ENCODE data around the gene DRC3.
"Not testable (repeated sequence)": the region's sequence is repeated elsewhere in the genome, so short reads cannot be mapped to it uniquely, and the experiment has no call there.

Gene DRC3

GRCh38 chr17:17943281-17943984 lies 29.2 kb upstream of the DRC3 start:
- FAIRE-seq (no peak), DNase-seq (ENCODE audit: insufficient read length) (no peak)
- TF ChIP-seq POLR2A (IDR thresholded peaks at IDR 0.05; ENCODE audit: low read depth, low read length) (no peak), POLR2AphosphoS5 (IDR thresholded peaks at IDR 0.05; ENCODE audit: low read depth, low read length) (no peak), TAF1 (IDR thresholded peaks at IDR 0.05; ENCODE audit: borderline replicate concordance, low read depth, low read length) (no peak)

DNA sequence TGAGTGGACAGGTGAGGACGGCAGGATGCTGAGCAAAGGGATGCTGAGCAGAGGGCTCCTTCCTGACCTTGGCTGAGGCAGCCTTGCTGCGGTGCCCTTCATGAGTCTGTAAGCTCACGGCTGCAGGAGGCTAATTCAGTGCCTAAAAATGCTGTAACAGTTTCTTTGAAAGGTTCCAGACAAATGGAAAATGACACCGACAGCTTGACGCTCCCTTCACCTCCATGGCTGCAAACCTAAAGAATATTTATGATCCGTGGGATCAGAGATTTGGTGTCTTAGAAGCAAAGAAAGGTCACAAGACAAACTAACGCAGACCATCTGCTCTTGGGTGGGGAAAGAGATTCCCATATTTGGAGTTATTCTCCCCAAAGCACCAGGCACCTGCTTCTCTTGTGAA lies 28.4 kb upstream of the DRC3 start:
- no peak for DNase-seq (ENCODE audit: insufficient read length)
- FAIRE-seq = no peak
- TF ChIP-seq POLR2AphosphoS5 (IDR thresholded peaks at IDR 0.05; ENCODE audit: low read depth, low read length) (no peak), TAF1 (IDR thresholded peaks at IDR 0.05; ENCODE audit: borderline replicate concordance, low read depth, low read length) (no peak), POLR2A (IDR thresholded peaks at IDR 0.05; ENCODE audit: low read depth, low read length) (no peak)

GRCh38 chr17:17944743-17945142 lies 27.9 kb upstream of the DRC3 start:
- TF ChIP-seq POLR2AphosphoS5 (IDR thresholded peaks at IDR 0.05; ENCODE audit: low read depth, low read length) = no peak
- no peak for TF ChIP-seq POLR2A (IDR thresholded peaks at IDR 0.05; ENCODE audit: low read depth, low read length)
- TF ChIP-seq TAF1 (IDR thresholded peaks at IDR 0.05; ENCODE audit: borderline replicate concordance, low read depth, low read length) = no peak
- DNase-seq (ENCODE audit: insufficient read length) (no peak), FAIRE-seq (no peak)

DNA sequence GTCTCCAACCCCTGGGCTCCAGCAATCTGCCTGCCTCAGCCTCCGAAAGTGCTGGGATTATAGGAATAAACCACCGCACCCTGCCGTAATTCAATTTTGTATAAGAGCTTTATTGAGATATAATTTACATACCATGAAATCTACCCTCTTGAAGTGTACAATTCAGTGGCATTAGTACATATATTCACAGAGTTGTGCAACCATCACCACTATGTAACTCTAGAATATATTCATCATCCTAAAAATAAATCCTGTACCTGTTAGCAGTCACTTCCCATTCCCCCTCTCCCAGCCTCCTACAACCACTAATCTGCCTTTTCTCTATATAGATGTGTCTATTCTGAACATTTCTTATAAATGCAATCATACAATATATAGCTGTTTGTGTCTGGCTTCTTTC lies 26.6 kb upstream of the DRC3 start:
- FAIRE-seq (no peak), DNase-seq (ENCODE audit: insufficient read length) (no peak)
- TF ChIP-seq POLR2AphosphoS5 (IDR thresholded peaks at IDR 0.05; ENCODE audit: low read depth, low read length) (no peak), TAF1 (IDR thresholded peaks at IDR 0.05; ENCODE audit: borderline replicate concordance, low read depth, low read length) (no peak), POLR2A (IDR thresholded peaks at IDR 0.05; ENCODE audit: low read depth, low read length) (no peak)

DNA sequence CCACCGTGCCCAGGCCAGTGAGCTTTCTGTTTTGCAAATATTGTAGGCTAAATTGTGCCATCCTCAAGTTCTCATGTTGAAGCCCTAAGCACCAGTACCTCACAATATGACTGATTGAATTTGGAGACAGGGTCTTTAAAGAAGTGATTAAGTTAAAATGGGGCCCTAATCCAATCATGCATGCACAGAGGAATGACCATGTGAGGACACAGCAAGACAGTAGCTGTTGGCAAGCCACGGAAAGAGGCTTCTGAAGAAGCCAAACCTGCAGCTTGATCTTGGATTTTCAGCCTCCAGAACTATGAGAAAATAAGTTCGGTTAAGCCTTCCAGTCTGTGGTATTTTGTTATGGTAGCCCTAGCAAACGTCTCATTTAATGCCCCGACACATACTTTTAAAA lies 25.4 kb upstream of the DRC3 start:
- DNase-seq (ENCODE audit: insufficient read length) (no peak), FAIRE-seq (no peak)
- TF ChIP-seq POLR2A (IDR thresholded peaks at IDR 0.05; ENCODE audit: low read depth, low read length) (no peak), TAF1 (IDR thresholded peaks at IDR 0.05; ENCODE audit: borderline replicate concordance, low read depth, low read length) (no peak), POLR2AphosphoS5 (IDR thresholded peaks at IDR 0.05; ENCODE audit: low read depth, low read length) (no peak)

DNA sequence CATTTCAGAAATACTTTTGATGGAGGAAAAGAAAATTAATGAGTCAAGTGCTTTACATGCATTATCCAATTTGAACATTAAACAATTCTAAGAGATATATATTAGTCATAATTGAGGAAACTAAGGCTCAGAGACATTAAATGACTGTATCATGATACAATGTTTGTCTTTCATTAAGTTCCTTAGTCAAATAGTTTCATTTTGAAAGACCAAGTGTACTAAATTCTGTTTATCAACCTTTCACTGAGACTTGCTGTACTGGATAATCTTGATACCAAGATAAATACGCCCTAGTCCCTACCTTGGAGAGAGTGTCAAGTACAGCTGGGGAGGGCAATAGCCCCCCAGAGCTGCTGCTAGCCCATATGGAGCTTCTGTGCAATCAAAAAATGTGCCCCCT lies 24.7 kb upstream of the DRC3 start:
- DNase-seq (ENCODE audit: insufficient read length) (no peak), FAIRE-seq (no peak)
- TF ChIP-seq POLR2A (IDR thresholded peaks at IDR 0.05; ENCODE audit: low read depth, low read length) (no peak), TAF1 (IDR thresholded peaks at IDR 0.05; ENCODE audit: borderline replicate concordance, low read depth, low read length) (no peak), POLR2AphosphoS5 (IDR thresholded peaks at IDR 0.05; ENCODE audit: low read depth, low read length) (no peak)

- no peak for DNase-seq (ENCODE audit: insufficient read length)
- TF ChIP-seq POLR2A (IDR thresholded peaks at IDR 0.05; ENCODE audit: low read depth, low read length) (no peak), TAF1 (IDR thresholded peaks at IDR 0.05; ENCODE audit: borderline replicate concordance, low read depth, low read length) (no peak), POLR2AphosphoS5 (IDR thresholded peaks at IDR 0.05; ENCODE audit: low read depth, low read length) (no peak)
- FAIRE-seq = no peak
These were observed 22.3 kb upstream of the DRC3 start for GRCh38 chr17:17950347-17950746.

DNA sequence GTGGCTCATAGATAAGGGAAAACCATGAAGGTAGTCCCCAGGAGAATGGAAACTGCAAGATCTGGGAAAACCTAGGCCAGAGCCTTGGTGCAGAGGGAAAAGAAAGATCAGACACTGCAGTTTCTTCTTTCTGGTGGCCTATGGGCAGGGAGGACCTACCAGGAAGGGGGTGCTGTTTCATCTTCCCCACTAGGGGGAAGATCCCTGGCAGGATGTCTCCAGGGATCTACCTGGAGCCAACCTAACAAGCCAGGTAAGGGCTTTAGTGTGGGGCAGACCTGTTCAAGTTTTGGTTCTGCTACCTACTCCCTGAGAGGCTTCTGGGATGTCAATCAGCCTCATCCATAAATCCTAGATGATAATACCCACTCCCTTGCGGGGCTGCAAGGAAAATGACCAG lies 21.9 kb upstream of the DRC3 start:
- FAIRE-seq = no peak
- no peak for DNase-seq (ENCODE audit: insufficient read length)
- TF ChIP-seq POLR2A (IDR thresholded peaks at IDR 0.05; ENCODE audit: low read depth, low read length) (no peak), TAF1 (IDR thresholded peaks at IDR 0.05; ENCODE audit: borderline replicate concordance, low read depth, low read length) (no peak), POLR2AphosphoS5 (IDR thresholded peaks at IDR 0.05; ENCODE audit: low read depth, low read length) (no peak)

GRCh38 chr17:17951524-17951923 lies 21.1 kb upstream of the DRC3 start:
- TF ChIP-seq TAF1 (IDR thresholded peaks at IDR 0.05; ENCODE audit: borderline replicate concordance, low read depth, low read length) (no peak), POLR2AphosphoS5 (IDR thresholded peaks at IDR 0.05; ENCODE audit: low read depth, low read length) (no peak), POLR2A (IDR thresholded peaks at IDR 0.05; ENCODE audit: low read depth, low read length) (no peak)
- no peak for FAIRE-seq
- DNase-seq (ENCODE audit: insufficient read length) = no peak

- no peak for DNase-seq (ENCODE audit: insufficient read length)
- FAIRE-seq = no peak
These were observed 20.0 kb upstream of the DRC3 start for GRCh38 chr17:17952691-17953090.

DNA sequence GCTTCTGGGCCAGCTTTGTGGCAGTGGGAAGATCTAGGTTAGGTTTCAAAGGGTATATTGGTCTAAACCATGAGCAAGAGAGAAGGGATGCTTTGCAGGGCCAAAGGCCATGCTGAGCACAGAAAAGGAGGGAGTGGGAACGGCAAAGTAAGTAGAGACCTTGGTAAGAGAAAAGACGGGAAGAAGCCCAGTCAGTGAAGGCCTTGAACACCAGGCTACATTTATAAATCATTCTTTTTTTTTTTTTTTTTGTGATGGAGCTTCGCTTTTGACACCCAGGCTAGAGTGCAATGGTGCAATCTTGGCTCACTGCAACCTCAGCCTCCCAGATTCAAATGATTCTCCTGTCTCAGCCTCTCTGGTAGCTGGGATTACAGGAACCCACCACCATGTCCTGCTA lies 18.6 kb upstream of the DRC3 start:
- TF ChIP-seq POLR2A (IDR thresholded peaks at IDR 0.05; ENCODE audit: low read depth, low read length) (no peak), POLR2AphosphoS5 (IDR thresholded peaks at IDR 0.05; ENCODE audit: low read depth, low read length) (no peak), TAF1 (IDR thresholded peaks at IDR 0.05; ENCODE audit: borderline replicate concordance, low read depth, low read length) (no peak)
- FAIRE-seq = no peak
- DNase-seq (ENCODE audit: insufficient read length) = no peak

More at GRCh38 chr17:17952691-17953090, 20.0 kb upstream of the DRC3 start:
- no peak for TF ChIP-seq POLR2AphosphoS5 (IDR thresholded peaks at IDR 0.05; ENCODE audit: low read depth, low read length)
- TF ChIP-seq POLR2A (IDR thresholded peaks at IDR 0.05; ENCODE audit: low read depth, low read length) = no peak
- TF ChIP-seq TAF1 (IDR thresholded peaks at IDR 0.05; ENCODE audit: borderline replicate concordance, low read depth, low read length) = no peak

- DNase-seq (ENCODE audit: insufficient read length); FAIRE-seq: not testable (repeated sequence)
These were observed 16.8 kb upstream of the DRC3 start for GRCh38 chr17:17955790-17956341.

Data from GM12892 (cell line).